K562 (cell line): ENCODE measurements around the gene ERICH2. TPM values are rescaled to one million over a fixed set of nuclear protein-coding genes. Genes with fewer than 3 reads are reported as not detected.

Experiments
- ARNT ChIP-seq, 2 experiments: fragments of 450-650 bp; IDR thresholded peaks; 2 replicates each; pipeline ENCODE4 v1.6.1; 2016; ENCODE audit warnings: mild to moderate bottlenecking in 1 of 2
- BRD4 ChIP-seq: fragments of 200-600 bp; sonication (generic); IDR thresholded peaks from 2 replicates; pipeline ENCODE4 v1.6.1; 2017; ENCODE audit warnings: inconsistent platforms
- C11orf30 ChIP-seq: fragments of 450-650 bp; IDR thresholded peaks from 2 replicates; pipeline ENCODE4 v1.6.1; 2016; ENCODE audit warnings: low read depth, mild to moderate bottlenecking
- CEBPB ChIP-seq: fragments of 450-650 bp; IDR thresholded peaks from 2 replicates; pipeline ENCODE4 v1.6.1; 2016; ENCODE audit warnings: missing genetic modification characterization, missing compliant biosample characterization
- GABPB2 ChIP-seq: fragments of 250-450 bp; sonication (Bioruptor Pico); conservative IDR thresholded peaks from 2 replicates; pipeline ENCODE4 v1.5.1; 2021; ENCODE audit warnings: mild to moderate bottlenecking
- GTF2E2 ChIP-seq: fragments of 200-800 bp; sonication (Bioruptor generic); IDR thresholded peaks from 2 replicates; pipeline ENCODE4 v1.6.1; 2016; ENCODE audit warnings: missing genetic modification characterization, missing compliant biosample characterization
- HCFC1 ChIP-seq: IDR thresholded peaks from 2 replicates; pipeline ENCODE4 v1.6.1; 2012; ENCODE audit warnings: low read depth, low read length, improper control_type of control experiment
- HDAC6 ChIP-seq: IDR thresholded peaks from 2 replicates; pipeline ENCODE4 v1.6.1; 2012; ENCODE audit warnings: low read depth, mild to moderate bottlenecking, control low read depth, inconsistent platforms, low read length, moderate library complexity
- KLF1 ChIP-seq: fragments of 450-650 bp; IDR thresholded peaks from 2 replicates; pipeline ENCODE4 v1.6.1; 2016; ENCODE audit warnings: missing genetic modification characterization, missing compliant biosample characterization
- MBD2 ChIP-seq: sonication (generic); IDR thresholded peaks from 2 replicates; pipeline ENCODE4 v1.6.1; 2016; ENCODE audit warnings: low read depth, borderline replicate concordance
- NCOR1 ChIP-seq: fragments of 450-650 bp; IDR thresholded peaks from 2 replicates; pipeline ENCODE4 v1.6.1; 2016; ENCODE audit warnings: mild to moderate bottlenecking, moderate library complexity
- PCBP2 ChIP-seq: fragments of 200-400 bp; formaldehyde crosslinking; IDR thresholded peaks from 2 replicates; pipeline ENCODE4 v1.6.1; 2018; ENCODE audit warnings: low read length, low read depth, mild to moderate bottlenecking, moderate library complexity; ENCODE audit not compliant: poor library complexity, severe bottlenecking
- PHF21A ChIP-seq: fragments of 450-650 bp; IDR thresholded peaks from 2 replicates; pipeline ENCODE4 v1.6.1; 2017; ENCODE audit warnings: low read depth, borderline replicate concordance
- RBM34 ChIP-seq: fragments of 200-400 bp; formaldehyde crosslinking; IDR thresholded peaks from 2 replicates; pipeline ENCODE4 v1.6.1; 2018; ENCODE audit warnings: low read length, borderline replicate concordance; ENCODE audit not compliant: insufficient read depth
- SRSF9 ChIP-seq: fragments of 200-400 bp; formaldehyde crosslinking; IDR thresholded peaks from 2 replicates; pipeline ENCODE4 v1.6.1; 2017; ENCODE audit warnings: low read depth, low read length, borderline replicate concordance
- ZC3H4 ChIP-seq: sonication (generic); formaldehyde crosslinking; IDR thresholded peaks from 2 replicates; pipeline ENCODE4 v1.9.0; 2021; ENCODE audit warnings: missing genetic modification reagents, borderline replicate concordance
- ZNF41 ChIP-seq: fragments of 250-450 bp; sonication (Bioruptor Pico); conservative IDR thresholded peaks from 2 replicates; pipeline ENCODE4 v1.4.0; 2020; ENCODE audit warnings: mild to moderate bottlenecking
- ZNF707 ChIP-seq: fragments of 250-450 bp; sonication (Bioruptor Pico); conservative IDR thresholded peaks from 2 replicates; pipeline ENCODE4 v1.8.0; 2022; ENCODE audit warnings: inconsistent platforms, mild to moderate bottlenecking, moderate library complexity
- polyA plus RNA-seq, 8 experiments: library from polyadenylated mRNA; depleted of rRNA in 4 of 8; stranded (reverse) in 5 of 8; unstranded in 3 of 8; fragments of >200 nt; fragmentation: Nextera tagmentation in 2 of 8; fragmentation: Illumina TruSeq in 1 of 8; extraction: Ambion mirVana in 2 of 8; extraction: Trizol in 1 of 8; gene quantifications; 2 replicates each; pipeline versions ENCODE4 v1.2.1 to v1.2.3, GENCODE V29; 2011 to 2014; ENCODE audit warnings: inconsistent platforms in 1 of 8, missing spikeins in 1 of 8
- total RNA-seq, 7 experiments: library from RNA; depleted of rRNA in 6 of 7; stranded (reverse); fragments of >200 nt in 6 of 7; fragmentation: Illumina TruSeq in 2 of 7; extraction: Trizol in 2 of 7; gene quantifications; 2 replicates each; pipeline versions ENCODE4 v1.2.1 to v1.2.3, GENCODE V29; 2011 to 2021; ENCODE audit warnings: low replicate concordance in 1 of 7
- TF ChIP-seq, protein P1 (sequence below): fragments of 250-450 bp; sonication (Bioruptor Pico); IDR thresholded peaks from 2 replicates; pipeline ENCODE4 v1.4.0; 2020
- TF ChIP-seq, protein P2 (sequence below): sonication (generic); formaldehyde crosslinking; IDR thresholded peaks from 2 replicates; pipeline ENCODE4 v1.8.1; 2022; ENCODE audit warnings: missing genetic modification reagents
- TF ChIP-seq, protein P3 (sequence below): conservative IDR thresholded peaks from 2 replicates; pipeline ENCODE4 v1.6.1; 2011; ENCODE audit warnings: low read depth, mild to moderate bottlenecking, low read length; ENCODE audit not compliant: control insufficient read depth

The ERICH2 gene
- total and polyA plus RNA-seq, 9 of the 15 experiments (the other 6 are each of a cell fraction or from before 2014, with no cell fraction given), result 0.85 to 2.4 (median 1.6) TPM

DNA sequence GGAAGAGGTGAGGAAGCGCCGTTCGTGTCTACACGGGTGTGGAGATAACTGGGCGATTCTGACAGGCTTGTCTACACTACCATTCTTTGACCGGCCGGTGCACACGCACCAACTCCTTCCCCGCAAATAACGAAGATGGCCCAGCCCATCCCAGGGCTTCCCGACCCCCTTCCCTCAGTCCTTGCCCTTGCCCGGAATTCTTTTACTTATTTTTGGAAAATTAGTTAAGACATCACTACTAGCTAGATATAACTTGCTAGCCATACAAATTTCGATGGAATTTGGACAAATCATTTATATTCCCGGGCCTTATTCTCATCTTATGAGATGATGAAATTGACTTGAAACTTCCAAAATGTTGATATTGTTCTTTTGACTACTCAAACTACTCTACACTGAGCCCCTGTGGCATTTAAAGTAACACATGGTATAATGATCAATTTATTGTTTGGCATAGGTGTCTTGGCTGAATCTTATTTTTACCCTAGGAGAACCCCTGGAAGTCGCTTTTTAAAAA, 1.3 kb downstream of the ERICH2 start (continued):
- TF ChIP-seq, protein P1, sequence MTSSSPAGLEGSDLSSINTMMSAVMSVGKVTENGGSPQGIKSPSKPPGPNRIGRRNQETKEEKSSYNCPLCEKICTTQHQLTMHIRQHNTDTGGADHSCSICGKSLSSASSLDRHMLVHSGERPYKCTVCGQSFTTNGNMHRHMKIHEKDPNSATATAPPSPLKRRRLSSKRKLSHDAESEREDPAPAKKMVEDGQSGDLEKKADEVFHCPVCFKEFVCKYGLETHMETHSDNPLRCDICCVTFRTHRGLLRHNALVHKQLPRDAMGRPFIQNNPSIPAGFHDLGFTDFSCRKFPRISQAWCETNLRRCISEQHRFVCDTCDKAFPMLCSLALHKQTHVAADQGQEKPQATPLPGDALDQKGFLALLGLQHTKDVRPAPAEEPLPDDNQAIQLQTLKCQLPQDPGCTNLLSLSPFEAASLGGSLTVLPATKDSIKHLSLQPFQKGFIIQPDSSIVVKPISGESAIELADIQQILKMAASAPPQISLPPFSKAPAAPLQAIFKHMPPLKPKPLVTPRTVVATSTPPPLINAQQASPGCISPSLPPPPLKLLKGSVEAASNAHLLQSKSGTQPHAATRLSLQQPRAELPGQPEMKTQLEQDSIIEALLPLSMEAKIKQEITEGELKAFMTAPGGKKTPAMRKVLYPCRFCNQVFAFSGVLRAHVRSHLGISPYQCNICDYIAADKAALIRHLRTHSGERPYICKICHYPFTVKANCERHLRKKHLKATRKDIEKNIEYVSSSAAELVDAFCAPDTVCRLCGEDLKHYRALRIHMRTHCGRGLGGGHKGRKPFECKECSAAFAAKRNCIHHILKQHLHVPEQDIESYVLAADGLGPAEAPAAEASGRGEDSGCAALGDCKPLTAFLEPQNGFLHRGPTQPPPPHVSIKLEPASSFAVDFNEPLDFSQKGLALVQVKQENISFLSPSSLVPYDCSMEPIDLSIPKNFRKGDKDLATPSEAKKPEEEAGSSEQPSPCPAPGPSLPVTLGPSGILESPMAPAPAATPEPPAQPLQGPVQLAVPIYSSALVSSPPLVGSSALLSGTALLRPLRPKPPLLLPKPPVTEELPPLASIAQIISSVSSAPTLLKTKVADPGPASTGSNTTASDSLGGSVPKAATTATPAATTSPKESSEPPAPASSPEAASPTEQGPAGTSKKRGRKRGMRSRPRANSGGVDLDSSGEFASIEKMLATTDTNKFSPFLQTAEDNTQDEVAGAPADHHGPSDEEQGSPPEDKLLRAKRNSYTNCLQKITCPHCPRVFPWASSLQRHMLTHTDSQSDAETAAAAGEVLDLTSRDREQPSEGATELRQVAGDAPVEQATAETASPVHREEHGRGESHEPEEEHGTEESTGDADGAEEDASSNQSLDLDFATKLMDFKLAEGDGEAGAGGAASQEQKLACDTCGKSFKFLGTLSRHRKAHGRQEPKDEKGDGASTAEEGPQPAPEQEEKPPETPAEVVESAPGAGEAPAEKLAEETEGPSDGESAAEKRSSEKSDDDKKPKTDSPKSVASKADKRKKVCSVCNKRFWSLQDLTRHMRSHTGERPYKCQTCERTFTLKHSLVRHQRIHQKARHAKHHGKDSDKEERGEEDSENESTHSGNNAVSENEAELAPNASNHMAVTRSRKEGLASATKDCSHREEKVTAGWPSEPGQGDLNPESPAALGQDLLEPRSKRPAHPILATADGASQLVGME, result peak; percentile 7; the same call in 1 of the 2 replicates
- TF ChIP-seq ARNT (IDR thresholded peaks at IDR 0.05) (no peak), BRD4 (no peak), GTF2E2 (tag) (0 out of 2 replicates have a peak, but pooled peaks have one; percentile 46), PHF21A (no peak), HCFC1 (no peak), ZNF707 (CRISPR knock-in tag) (no peak), GABPB2 (no peak), ZNF41 (no peak), C11orf30 (no peak), SRSF9 (no peak), ZC3H4 (CRISPR knock-in tag) (no peak), PCBP2 (no peak), CEBPB (tag) (no peak), HDAC6 (no peak), NCOR1 (no peak), KLF1 (tag) (no peak), RBM34 (no peak), MBD2 (no peak)
- TF ChIP-seq, protein P2, sequence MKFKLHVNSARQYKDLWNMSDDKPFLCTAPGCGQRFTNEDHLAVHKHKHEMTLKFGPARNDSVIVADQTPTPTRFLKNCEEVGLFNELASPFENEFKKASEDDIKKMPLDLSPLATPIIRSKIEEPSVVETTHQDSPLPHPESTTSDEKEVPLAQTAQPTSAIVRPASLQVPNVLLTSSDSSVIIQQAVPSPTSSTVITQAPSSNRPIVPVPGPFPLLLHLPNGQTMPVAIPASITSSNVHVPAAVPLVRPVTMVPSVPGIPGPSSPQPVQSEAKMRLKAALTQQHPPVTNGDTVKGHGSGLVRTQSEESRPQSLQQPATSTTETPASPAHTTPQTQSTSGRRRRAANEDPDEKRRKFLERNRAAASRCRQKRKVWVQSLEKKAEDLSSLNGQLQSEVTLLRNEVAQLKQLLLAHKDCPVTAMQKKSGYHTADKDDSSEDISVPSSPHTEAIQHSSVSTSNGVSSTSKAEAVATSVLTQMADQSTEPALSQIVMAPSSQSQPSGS (CRISPR knock-in tag), result no peak
- TF ChIP-seq, protein P3, sequence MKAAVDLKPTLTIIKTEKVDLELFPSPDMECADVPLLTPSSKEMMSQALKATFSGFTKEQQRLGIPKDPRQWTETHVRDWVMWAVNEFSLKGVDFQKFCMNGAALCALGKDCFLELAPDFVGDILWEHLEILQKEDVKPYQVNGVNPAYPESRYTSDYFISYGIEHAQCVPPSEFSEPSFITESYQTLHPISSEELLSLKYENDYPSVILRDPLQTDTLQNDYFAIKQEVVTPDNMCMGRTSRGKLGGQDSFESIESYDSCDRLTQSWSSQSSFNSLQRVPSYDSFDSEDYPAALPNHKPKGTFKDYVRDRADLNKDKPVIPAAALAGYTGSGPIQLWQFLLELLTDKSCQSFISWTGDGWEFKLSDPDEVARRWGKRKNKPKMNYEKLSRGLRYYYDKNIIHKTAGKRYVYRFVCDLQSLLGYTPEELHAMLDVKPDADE, result no peak
